CD4-positive, alpha-beta memory T cell (primary cell): ENCODE measurements around the gene SLC37A3. TPM values are rescaled to one million over a fixed set of nuclear protein-coding genes. Genes with fewer than 3 reads are reported as not detected.
A peak's percentile ranks its signal among the peaks of the same experiment; 100 is the strongest.

Experiments used
- CTCF ChIA-PET: fragments of 350-600 bp; sonication (Branson Sonifier 250); formaldehyde crosslinking; loops from one replicate; lab custom pipeline; 2021; ENCODE audit warnings: inconsistent platforms; ENCODE audit not compliant: partially characterized antibody; lab: Charles Lee
- POLR2A ChIA-PET: fragments of 350-600 bp; sonication (Branson Sonifier 250); formaldehyde crosslinking; loops from one replicate; lab custom pipeline; 2021; ENCODE audit not compliant: partially characterized antibody; lab: Charles Lee
- DNase-seq, 5 donors: peaks; one replicate each; pipeline versions ENCODE4 v3.0.0 to v3.0.0-alpha.2; 2020 to 2022; ENCODE audit warnings: mixed read lengths in 1 of 5
- H3K27ac ChIP-seq: one replicate; pipeline ENCODE4 v1.7.0; 2013; ENCODE audit warnings: low read depth, low read length
- H3K27me3 ChIP-seq: 2 replicates; pipeline ENCODE4 v1.7.0; 2013; ENCODE audit warnings: mild to moderate bottlenecking, low read length, moderate library complexity; ENCODE audit not compliant: insufficient read depth
- H3K36me3 ChIP-seq: 2 replicates; pipeline ENCODE4 v1.7.0; 2013; ENCODE audit warnings: mild to moderate bottlenecking, low read length, moderate library complexity; ENCODE audit not compliant: insufficient read depth
- H3K4me1 ChIP-seq: 2 replicates; pipeline ENCODE4 v1.7.0; 2013; ENCODE audit warnings: mild to moderate bottlenecking, low read length, moderate library complexity; ENCODE audit not compliant: insufficient read depth
- H3K4me3 ChIP-seq, 2 donors: one replicate each; pipeline ENCODE4 v1.7.0; 2013; ENCODE audit warnings: low read length in 2 of 2, mild to moderate bottlenecking in 1 of 2
- H3K9me3 ChIP-seq, 2 donors: one replicate each; pipeline ENCODE4 v1.7.0; 2013; ENCODE audit warnings: low read length in 2 of 2, control low read depth in 1 of 2; ENCODE audit not compliant: control insufficient read depth in 1 of 2
- H3K27ac Mint-ChIP-seq, 7 donors: one replicate each; pipeline ENCODE4 v1.8.0; 2020 to 2021; ENCODE audit warnings: mixed read lengths in 7 of 7, mild to moderate bottlenecking in 6 of 7, inconsistent platforms in 3 of 7, moderate library complexity in 3 of 7
- H3K27me3 Mint-ChIP-seq, 2 donors: one replicate each; pipeline ENCODE4 v1.8.0; 2020 to 2021; ENCODE audit warnings: mixed read lengths in 2 of 2
- H3K36me3 Mint-ChIP-seq, 2 donors: one replicate each; pipeline ENCODE4 v1.8.0; 2020 to 2021; ENCODE audit warnings: mixed read lengths in 2 of 2, inconsistent platforms in 1 of 2, mild to moderate bottlenecking in 1 of 2
- H3K4me1 Mint-ChIP-seq, 4 donors: one replicate each; pipeline ENCODE4 v1.8.0; 2020 to 2021; ENCODE audit warnings: mixed read lengths in 4 of 4, mild to moderate bottlenecking in 1 of 4
- H3K4me3 Mint-ChIP-seq, 8 donors: one replicate each; pipeline ENCODE4 v1.8.0; 2020 to 2021; ENCODE audit warnings: mixed read lengths in 8 of 8, mild to moderate bottlenecking in 7 of 8, moderate library complexity in 6 of 8, inconsistent platforms in 3 of 8
- H3K9me3 Mint-ChIP-seq, 8 donors: one replicate each; pipeline ENCODE4 v1.8.0; 2020 to 2021; ENCODE audit warnings: mixed read lengths in 8 of 8, mild to moderate bottlenecking in 5 of 8, inconsistent platforms in 3 of 8, moderate library complexity in 1 of 8
- intact Hi-C: fragments of 100-400 bp; cut with micrococcal nuclease; formaldehyde crosslinking; loops from one replicate; pipeline ENCODE4 v1.15.1; 2023
- polyA plus RNA-seq, 2 donors: library from polyadenylated mRNA; unstranded; fragments of 300-500 nt; fragmentation: Illumina TruSeq; gene quantifications; one replicate each; pipeline ENCODE4 v1.2.3, GENCODE V29; 2021
- total RNA-seq, 2 experiments: library from RNA; stranded (reverse); gene quantifications; one replicate each; pipeline ENCODE4 v1.2.3, GENCODE V29; 2021

SLC37A3 gene
- total and polyA plus RNA-seq, 4 experiments from 2014 or later, result 15.0 to 42.5 (median 28.3) TPM

DNA sequence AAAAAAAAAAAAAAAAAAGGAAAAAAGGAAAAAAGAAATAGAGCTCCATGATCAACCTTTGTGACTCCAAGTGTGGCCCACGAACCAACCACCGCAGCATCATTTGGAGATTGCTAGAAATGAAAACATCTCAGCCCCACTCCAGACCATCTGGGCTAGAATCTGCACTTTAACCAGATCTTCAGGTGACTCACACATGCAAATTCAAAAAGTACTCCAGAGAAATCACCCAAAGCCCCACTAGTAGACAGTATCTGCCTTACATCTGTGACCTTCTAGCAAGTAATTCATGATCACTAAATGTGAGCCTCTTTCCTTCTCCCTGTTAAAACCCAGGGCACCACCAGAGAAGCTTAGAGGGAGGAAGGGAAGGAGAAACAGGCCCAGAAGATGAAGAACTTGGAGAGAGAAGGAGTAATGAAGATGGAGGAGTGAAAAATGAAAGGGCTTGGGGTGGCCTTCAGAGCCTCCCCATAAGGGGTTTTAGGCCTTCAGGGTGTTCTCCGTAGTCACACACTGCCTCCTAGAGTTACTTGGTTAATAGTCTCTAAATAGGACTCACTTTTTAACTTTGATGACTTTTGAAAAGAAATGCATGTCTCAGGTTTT lies 94.0 kb downstream of the SLC37A3 start:
- H3K9me3 Mint-ChIP-seq, result no peaks in the 10 kb centered on the region
- Histone ChIP-seq H3K9me3 (no peaks in the 10 kb centered on the region), H3K4me3 (no peak overlapping the region), H3K27me3 (no peaks in the 10 kb centered on the region), H3K4me1 (no peaks in the 10 kb centered on the region), H3K27ac (no peak overlapping the region), H3K36me3 (no peaks in the 10 kb centered on the region)
- peak; percentile 39 to 67 (median 56) for DNase-seq
- no peaks in the 10 kb centered on the region for H3K36me3 Mint-ChIP-seq
- ChIA-PET POLR2A (interaction anchor here (0.6 to 2.8 kb wide), 4 partner anchors 70 to 127 kb away, joined by 3 to 23 read pairs (median 8); partner anchors contain the start of gene KDM7A), CTCF (interaction anchor here (0.6 to 2.3 kb wide), 36 partner anchors 10 to 658 kb away, joined by 3 to 16 read pairs (median 4); partner anchors contain the start of gene KDM7A)
- H3K27me3 Mint-ChIP-seq, result peaks cover under 1% of the 10 kb centered on the region in 2 donors
- H3K27ac Mint-ChIP-seq, result peak overlapping the region in 5 of 7 donors; percentile 35 to 72 (median 63)
- H3K4me1 Mint-ChIP-seq, result peaks cover 4 to 7% (median 5%) of the 10 kb centered on the region in 4 donors
- intact Hi-C loops, result loop anchor here (1.0 to 5.0 kb wide), 5 partner anchors 73 to 658 kb away; partner anchors contain the start of gene HIPK2
- H3K4me3 Mint-ChIP-seq, result no peak overlapping the region

DNA sequence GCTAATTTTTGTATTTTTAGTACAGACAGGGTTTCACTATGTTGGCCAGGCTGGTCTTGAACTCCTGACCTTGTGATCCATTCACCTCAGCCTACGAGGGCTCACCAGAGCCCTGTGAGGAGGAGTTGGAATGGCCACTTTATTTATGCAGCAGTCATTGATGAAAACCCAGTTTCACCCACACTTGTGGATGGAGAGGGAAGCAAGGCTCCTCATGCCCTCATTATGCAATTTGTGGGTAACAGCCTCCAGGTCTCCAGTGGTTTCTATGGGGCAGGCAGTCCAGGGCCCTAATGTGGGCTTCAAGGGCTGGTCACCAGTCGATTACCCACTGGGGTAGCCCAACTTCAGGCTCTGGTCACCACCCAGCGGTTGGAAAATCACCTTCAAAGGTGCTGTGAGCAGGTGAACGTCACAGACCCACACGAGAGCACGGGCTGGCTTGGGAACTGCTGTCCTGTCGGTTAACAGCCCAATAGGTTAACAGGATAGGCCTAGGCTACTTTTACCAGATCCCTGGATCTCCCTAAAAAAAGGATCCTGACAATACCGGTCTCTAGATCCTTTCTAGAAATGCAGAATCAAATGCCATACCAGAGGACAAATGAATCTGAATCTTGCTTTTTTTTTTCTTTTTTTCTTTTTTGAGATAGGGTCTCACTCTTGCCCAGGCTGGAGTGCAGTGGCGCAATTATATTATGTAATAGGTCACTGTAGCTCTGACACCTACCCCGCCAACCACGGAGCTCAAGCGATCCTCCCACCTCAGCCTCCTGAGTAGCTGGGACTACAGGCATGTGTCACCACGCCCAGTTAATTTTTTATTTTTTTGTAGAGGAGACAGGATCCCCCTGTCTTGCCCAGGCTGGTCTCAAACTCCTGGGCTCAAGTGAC lies 97.8 kb downstream of the SLC37A3 start:
- no peaks in the 10 kb centered on the region for H3K27me3 Mint-ChIP-seq

DNA sequence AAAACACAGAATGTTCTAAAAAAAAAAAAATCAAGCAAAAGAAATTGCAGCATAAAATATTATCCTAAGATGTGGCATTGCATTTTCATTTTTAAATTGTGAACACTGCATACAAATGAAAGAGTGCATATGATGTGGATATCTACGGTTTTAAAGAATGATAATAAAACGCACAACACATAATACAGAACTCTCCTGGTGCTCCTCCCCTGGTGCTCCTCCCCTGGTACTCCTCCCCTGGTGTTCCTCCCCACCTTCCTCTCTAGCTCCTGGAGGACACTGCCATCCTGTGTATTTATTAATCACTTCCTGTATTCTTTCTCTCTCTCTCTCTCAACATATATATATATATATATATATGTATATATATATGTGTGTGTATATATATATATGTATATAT lies 100.1 kb downstream of the SLC37A3 start:
- Mint-ChIP-seq H3K4me1 (peaks cover 0 to 1% (median under 1%) of the 10 kb centered on the region in 4 donors), H3K27ac (no peak overlapping the region), H3K27me3 (no peaks in the 10 kb centered on the region), H3K36me3 (no peaks in the 10 kb centered on the region), H3K4me3 (no peak overlapping the region), H3K9me3 (no peaks in the 10 kb centered on the region)
- H3K9me3 ChIP-seq, result no peaks in the 10 kb centered on the region
- no peak for DNase-seq
- no peaks in the 10 kb centered on the region for H3K36me3 ChIP-seq
- H3K4me1 ChIP-seq, result no peaks in the 10 kb centered on the region
- H3K27ac ChIP-seq, result no peak overlapping the region
- ChIA-PET POLR2A (no interaction called here), CTCF (interaction anchor here (1.3 kb wide), 2 partner anchors 32 to 121 kb away, joined by 3 read pairs; no protein-coding TSS in a partner anchor)
- H3K4me3 ChIP-seq, result no peak overlapping the region
- H3K27me3 ChIP-seq, result no peaks in the 10 kb centered on the region
- intact Hi-C loops, result no loop called here

More for the DNA sequence above, 97.8 kb downstream of the SLC37A3 start:
- H3K27me3 ChIP-seq, result no peaks in the 10 kb centered on the region
- Mint-ChIP-seq H3K4me1 (peaks cover 5 to 7% (median 5%) of the 10 kb centered on the region in 4 donors), H3K4me3 (no peak overlapping the region), H3K9me3 (no peaks in the 10 kb centered on the region), H3K27ac (no peak overlapping the region), H3K36me3 (no peaks in the 10 kb centered on the region)
- no peak for DNase-seq
- intact Hi-C loops, result loop anchor here (5.0 kb wide), 1 partner anchor 178 kb away; no protein-coding TSS in a partner anchor
- no peaks in the 10 kb centered on the region for H3K4me1 ChIP-seq
- H3K9me3 ChIP-seq, result no peaks in the 10 kb centered on the region
- CTCF ChIA-PET, result no interaction called here
- POLR2A ChIA-PET, result no interaction called here
- no peak overlapping the region for H3K4me3 ChIP-seq
- no peak overlapping the region for H3K27ac ChIP-seq
- H3K36me3 ChIP-seq, result no peaks in the 10 kb centered on the region

DNA sequence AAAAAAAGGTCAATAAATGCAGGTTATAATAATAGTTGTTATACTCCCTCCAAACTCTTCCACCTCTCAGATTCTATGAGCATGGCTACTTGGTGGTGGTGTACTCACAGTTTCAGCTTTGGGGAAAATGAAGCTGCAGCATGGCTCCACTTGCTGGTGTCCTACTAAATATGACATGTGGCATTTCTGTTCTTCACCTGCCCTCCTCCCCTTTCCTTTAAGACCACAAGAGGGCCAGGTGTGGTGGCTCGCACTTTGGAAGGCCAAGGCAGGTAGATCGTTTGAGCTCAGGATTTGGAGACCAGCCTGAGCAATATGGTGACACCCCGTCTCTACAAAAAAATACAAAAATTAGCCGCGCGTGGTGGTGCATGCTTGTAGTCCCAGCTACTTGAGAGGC lies 101.1 kb downstream of the SLC37A3 start:
- H3K4me3 ChIP-seq, result no peak overlapping the region
- DNase-seq, result peak in 1 of 5 donors; percentile 10
- ChIA-PET POLR2A (interaction anchor here (1.0 kb wide), 2 partner anchors 68 to 122 kb away, joined by 3 to 4 read pairs; no protein-coding TSS in a partner anchor), CTCF (interaction anchor here (0.6 to 1.4 kb wide), 5 partner anchors 33 to 120 kb away, joined by 3 read pairs; no protein-coding TSS in a partner anchor)
- no peaks in the 10 kb centered on the region for H3K4me1 ChIP-seq
- H3K9me3 ChIP-seq, result no peaks in the 10 kb centered on the region
- no peaks in the 10 kb centered on the region for H3K9me3 Mint-ChIP-seq
- intact Hi-C loops, result no loop called here
- H3K36me3 ChIP-seq, result no peaks in the 10 kb centered on the region
- H3K27me3 ChIP-seq, result no peaks in the 10 kb centered on the region
- H3K27ac ChIP-seq, result no peak overlapping the region
- H3K4me3 Mint-ChIP-seq, result no peak overlapping the region
- no peaks in the 10 kb centered on the region for H3K36me3 Mint-ChIP-seq
- no peaks in the 10 kb centered on the region for H3K27me3 Mint-ChIP-seq
- H3K27ac Mint-ChIP-seq, result no peak overlapping the region
- H3K4me1 Mint-ChIP-seq, result peaks cover 0 to 1% (median under 1%) of the 10 kb centered on the region in 4 donors

DNA sequence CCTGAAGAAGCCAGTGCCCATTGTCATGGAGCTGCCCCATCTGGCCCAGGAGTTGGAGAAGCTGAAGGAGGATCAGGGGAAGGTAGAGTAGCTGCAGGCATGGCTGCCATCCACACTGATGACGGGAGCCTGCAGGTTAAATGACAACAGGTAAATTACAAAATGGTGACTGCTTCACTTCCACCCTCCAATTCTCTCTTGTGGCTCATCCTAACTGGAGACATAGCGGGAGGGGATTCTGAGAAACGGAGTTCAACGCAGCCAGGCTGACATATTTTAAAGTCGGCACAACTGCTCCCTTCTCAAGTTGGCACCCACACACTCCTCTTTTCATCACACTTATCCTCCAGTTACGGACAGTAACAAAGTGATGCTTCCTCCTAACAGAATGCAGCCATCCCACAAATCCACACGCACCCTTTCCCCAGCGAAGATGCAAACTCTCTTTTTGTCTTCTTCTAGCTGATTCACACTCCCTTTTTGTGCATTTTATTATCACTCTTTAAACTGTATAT lies 103.0 kb downstream of the SLC37A3 start:
- CTCF ChIA-PET, result interaction anchor here (1.3 kb wide), 1 partner anchor 10 kb away, joined by 3 read pairs; no protein-coding TSS in a partner anchor
- Mint-ChIP-seq H3K4me3 (no peak overlapping the region), H3K4me1 (peaks cover 0 to 1% (median under 1%) of the 10 kb centered on the region in 4 donors), H3K27ac (no peak overlapping the region), H3K27me3 (no peaks in the 10 kb centered on the region), H3K36me3 (no peaks in the 10 kb centered on the region), H3K9me3 (no peaks in the 10 kb centered on the region)
- Histone ChIP-seq H3K27ac (no peak overlapping the region), H3K4me3 (no peak overlapping the region), H3K27me3 (no peaks in the 10 kb centered on the region), H3K9me3 (no peaks in the 10 kb centered on the region), H3K36me3 (no peaks in the 10 kb centered on the region), H3K4me1 (no peaks in the 10 kb centered on the region)
- POLR2A ChIA-PET, result no interaction called here
- no peak for DNase-seq
- intact Hi-C loops, result no loop called here

DNA sequence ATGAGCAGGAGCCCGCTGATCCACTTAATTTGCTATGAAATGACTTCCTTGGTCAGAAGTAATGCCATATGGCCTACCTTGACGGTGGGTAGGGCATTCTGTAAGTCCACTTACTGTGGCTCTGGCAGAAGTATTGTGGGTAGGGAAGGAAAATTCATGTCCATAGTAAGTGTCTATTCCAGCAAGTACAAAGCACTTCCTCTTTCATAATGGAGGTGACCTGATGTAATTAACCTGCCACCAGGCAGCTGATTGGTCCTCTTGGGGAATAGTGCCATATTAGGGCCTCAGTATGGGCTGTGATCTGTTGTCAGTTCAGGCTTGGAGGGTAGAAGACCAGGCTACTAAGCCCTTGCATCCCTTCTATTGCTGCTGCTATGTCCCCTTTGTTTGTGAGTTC lies 103.9 kb downstream of the SLC37A3 start:
- POLR2A ChIA-PET, result no interaction called here
- no peaks in the 10 kb centered on the region for H3K27me3 ChIP-seq
- Mint-ChIP-seq H3K27me3 (no peaks in the 10 kb centered on the region), H3K4me1 (peaks cover 0 to 1% (median under 1%) of the 10 kb centered on the region in 4 donors), H3K4me3 (no peak overlapping the region), H3K36me3 (no peaks in the 10 kb centered on the region), H3K27ac (no peak overlapping the region), H3K9me3 (no peaks in the 10 kb centered on the region)
- H3K4me3 ChIP-seq, result no peak overlapping the region
- no peak overlapping the region for H3K27ac ChIP-seq
- no peaks in the 10 kb centered on the region for H3K36me3 ChIP-seq
- no peak for DNase-seq
- CTCF ChIA-PET, result interaction anchor here (1.2 to 1.3 kb wide), 2 partner anchors 10 to 11 kb away, joined by 3 to 4 read pairs; no protein-coding TSS in a partner anchor
- H3K4me1 ChIP-seq, result no peaks in the 10 kb centered on the region
- no peaks in the 10 kb centered on the region for H3K9me3 ChIP-seq
- intact Hi-C loops, result no loop called here
